Measurements from ENCODE around the gene SPG21.

Gene SPG21

GRCh38 chr15:64997066-64997465 lies 7.4 kb upstream of the SPG21 start:
- Histone ChIP-seq H3K9ac (ENCODE audit: low read length in 5 of 5) (no peak overlapping the region), H3K4me3 (ENCODE audit: low read depth in 1 of 5, low read length in 5 of 5) (no peak overlapping the region), H3K27me3 (ENCODE audit: control insufficient read depth in 5 of 5, insufficient read depth in 4 of 5, low read length in 5 of 5) (no peaks in the 10 kb centered on the region), H3K4me1 (ENCODE audit: control insufficient read depth in 5 of 5, insufficient read depth in 5 of 5, low read length in 5 of 5) (no peaks in the 10 kb centered on the region), H3K27ac (ENCODE audit: low read depth, low read length) (no peak overlapping the region), H3K36me3 (ENCODE audit: control insufficient read depth in 5 of 5, insufficient read depth in 5 of 5, low read length in 5 of 5) (peaks cover 0 to 3% (median 0%) of the 10 kb centered on the region in 5 donors), H3K9me3 (ENCODE audit: control insufficient read depth in 5 of 5, low read length in 5 of 5) (no peaks in the 10 kb centered on the region)

DNA sequence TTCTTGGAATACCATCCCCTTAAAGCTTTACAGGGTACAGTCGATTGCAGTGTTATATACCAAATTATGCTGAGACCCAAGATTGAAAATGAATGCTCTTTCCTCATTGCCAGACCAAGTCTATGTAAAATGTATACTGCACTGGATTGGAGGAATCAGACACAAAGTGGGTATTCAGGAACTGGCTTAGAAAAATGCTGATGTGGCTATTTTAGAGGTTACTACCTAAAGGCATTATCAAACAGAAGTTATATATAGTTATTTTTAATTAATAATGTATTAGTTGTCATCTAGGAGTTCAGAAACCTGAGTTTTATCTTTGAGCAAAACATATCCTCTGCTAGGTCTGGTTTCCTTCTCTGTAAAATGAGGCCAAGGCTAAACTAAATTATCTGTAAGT lies 3.6 kb upstream of the SPG21 start:
- no peaks in the 10 kb centered on the region for H3K27me3 ChIP-seq (ENCODE audit: control insufficient read depth in 5 of 5, insufficient read depth in 4 of 5, low read length in 5 of 5)

DNA sequence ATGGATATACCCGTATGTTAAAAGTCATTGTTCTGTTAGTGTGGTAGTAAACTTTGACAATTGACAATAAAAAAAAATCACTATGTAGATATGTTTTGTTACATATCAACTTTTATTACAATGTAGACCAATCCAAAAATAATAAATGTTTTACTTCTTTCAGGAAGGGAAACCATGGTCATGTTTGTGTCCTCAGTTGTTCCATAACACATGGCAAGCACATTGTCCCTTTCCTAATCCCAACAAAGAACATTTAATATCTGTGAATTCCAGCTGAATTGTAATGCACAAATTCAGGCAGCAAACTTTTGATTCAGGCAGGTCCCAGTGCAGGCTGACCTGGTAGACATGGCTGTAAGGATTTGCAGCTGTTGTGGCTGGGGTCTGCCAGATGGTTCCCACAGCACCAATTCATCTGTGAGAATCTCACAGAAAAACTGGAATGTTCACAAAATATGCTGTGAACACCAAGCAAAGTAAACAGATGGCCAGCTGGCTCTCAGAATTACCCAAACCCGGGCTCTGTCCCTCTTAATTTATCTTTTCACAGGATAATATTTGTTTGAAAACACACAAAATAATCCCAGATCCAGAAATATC lies 1.9 kb upstream of the SPG21 start:
- H3K4me3 ChIP-seq (ENCODE audit: low read depth in 1 of 5, low read length in 5 of 5): no peak overlapping the region
- no peaks in the 10 kb centered on the region for H3K27me3 ChIP-seq (ENCODE audit: control insufficient read depth in 5 of 5, insufficient read depth in 4 of 5, low read length in 5 of 5)
- no peak overlapping the region for H3K9ac ChIP-seq (ENCODE audit: low read length in 5 of 5)
- H3K27ac ChIP-seq (ENCODE audit: low read depth, low read length): no peak overlapping the region
- H3K9me3 ChIP-seq (ENCODE audit: control insufficient read depth in 5 of 5, low read length in 5 of 5): no peaks in the 10 kb centered on the region
- peaks cover 1 to 30% (median 21%) of the 10 kb centered on the region in 5 donors for H3K4me1 ChIP-seq (ENCODE audit: control insufficient read depth in 5 of 5, insufficient read depth in 5 of 5, low read length in 5 of 5)
- no peaks in the 10 kb centered on the region for H3K36me3 ChIP-seq (ENCODE audit: control insufficient read depth in 5 of 5, insufficient read depth in 5 of 5, low read length in 5 of 5)

More for the DNA sequence above, 3.6 kb upstream of the SPG21 start:
- Histone ChIP-seq H3K9ac (ENCODE audit: low read length in 5 of 5) (no peak overlapping the region), H3K36me3 (ENCODE audit: control insufficient read depth in 5 of 5, insufficient read depth in 5 of 5, low read length in 5 of 5) (no peaks in the 10 kb centered on the region), H3K4me1 (ENCODE audit: control insufficient read depth in 5 of 5, insufficient read depth in 5 of 5, low read length in 5 of 5) (peaks cover 1 to 19% (median 15%) of the 10 kb centered on the region in 5 donors), H3K4me3 (ENCODE audit: low read depth in 1 of 5, low read length in 5 of 5) (no peak overlapping the region), H3K27ac (ENCODE audit: low read depth, low read length) (no peak overlapping the region), H3K9me3 (ENCODE audit: control insufficient read depth in 5 of 5, low read length in 5 of 5) (no peaks in the 10 kb centered on the region)

DNA sequence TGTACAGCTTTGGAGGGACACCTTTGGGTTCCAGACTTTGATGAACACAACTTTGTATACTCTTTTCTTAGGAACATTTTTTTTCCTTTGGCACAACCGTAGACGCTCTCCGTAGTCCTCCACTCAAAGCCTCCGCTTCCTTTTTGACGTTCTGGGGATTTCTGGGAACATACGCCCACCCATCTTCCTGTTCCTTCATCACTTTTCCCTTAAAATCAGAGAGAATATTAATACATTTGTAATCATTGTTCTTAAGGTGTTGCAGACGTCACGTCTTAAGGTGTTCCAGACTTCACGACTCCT lies 405 bp upstream of the SPG21 start:
- Histone ChIP-seq H3K9me3 (ENCODE audit: control insufficient read depth in 5 of 5, low read length in 5 of 5) (no peaks in the 10 kb centered on the region), H3K27ac (ENCODE audit: low read depth, low read length) (peak overlapping the region; percentile 63)

GRCh38 chr15:64987136-64987535 lies 2.6 kb downstream of the SPG21 start:
- Histone ChIP-seq H3K27me3 (ENCODE audit: control insufficient read depth in 5 of 5, insufficient read depth in 4 of 5, low read length in 5 of 5) (no peaks in the 10 kb centered on the region), H3K4me1 (ENCODE audit: control insufficient read depth in 5 of 5, insufficient read depth in 5 of 5, low read length in 5 of 5) (peaks cover 1 to 40% (median 34%) of the 10 kb centered on the region in 5 donors), H3K27ac (ENCODE audit: low read depth, low read length) (no peak overlapping the region), H3K36me3 (ENCODE audit: control insufficient read depth in 5 of 5, insufficient read depth in 5 of 5, low read length in 5 of 5) (peaks cover 0 to 5% (median 3%) of the 10 kb centered on the region in 5 donors), H3K4me3 (ENCODE audit: low read depth in 1 of 5, low read length in 5 of 5) (no peak overlapping the region), H3K9me3 (ENCODE audit: control insufficient read depth in 5 of 5, low read length in 5 of 5) (no peaks in the 10 kb centered on the region), H3K9ac (ENCODE audit: low read length in 5 of 5) (no peak overlapping the region)

More for the DNA sequence above, 405 bp upstream of the SPG21 start:
- peak overlapping the region; percentile 80 to 99 (median 97) for H3K4me3 ChIP-seq (ENCODE audit: low read depth in 1 of 5, low read length in 5 of 5)
- peak overlapping the region in 4 of 5 donors; percentile 76 to 90 (median 84) for H3K9ac ChIP-seq (ENCODE audit: low read length in 5 of 5)
- no peaks in the 10 kb centered on the region for H3K36me3 ChIP-seq (ENCODE audit: control insufficient read depth in 5 of 5, insufficient read depth in 5 of 5, low read length in 5 of 5)
- no peaks in the 10 kb centered on the region for H3K27me3 ChIP-seq (ENCODE audit: control insufficient read depth in 5 of 5, insufficient read depth in 4 of 5, low read length in 5 of 5)
- H3K4me1 ChIP-seq (ENCODE audit: control insufficient read depth in 5 of 5, insufficient read depth in 5 of 5, low read length in 5 of 5): peaks cover 1 to 39% (median 30%) of the 10 kb centered on the region in 5 donors

GRCh38 chr15:64985366-64986033 lies 4.2 kb downstream of the SPG21 start:
- H3K9me3 ChIP-seq (ENCODE audit: control insufficient read depth in 5 of 5, low read length in 5 of 5): no peaks in the 10 kb centered on the region
- H3K4me1 ChIP-seq (ENCODE audit: control insufficient read depth in 5 of 5, insufficient read depth in 5 of 5, low read length in 5 of 5): peaks cover 0 to 39% (median 33%) of the 10 kb centered on the region in 5 donors
- peak overlapping the region; percentile 70 for H3K27ac ChIP-seq (ENCODE audit: low read depth, low read length)
- peak overlapping the region in 2 of 5 donors; percentile 1 to 22 for H3K9ac ChIP-seq (ENCODE audit: low read length in 5 of 5)
- peaks cover 3 to 8% (median 4%) of the 10 kb centered on the region in 5 donors for H3K36me3 ChIP-seq (ENCODE audit: control insufficient read depth in 5 of 5, insufficient read depth in 5 of 5, low read length in 5 of 5)
- peak overlapping the region in 2 of 5 donors; percentile 17 to 28 for H3K4me3 ChIP-seq (ENCODE audit: low read depth in 1 of 5, low read length in 5 of 5)
- no peaks in the 10 kb centered on the region for H3K27me3 ChIP-seq (ENCODE audit: control insufficient read depth in 5 of 5, insufficient read depth in 4 of 5, low read length in 5 of 5)

DNA sequence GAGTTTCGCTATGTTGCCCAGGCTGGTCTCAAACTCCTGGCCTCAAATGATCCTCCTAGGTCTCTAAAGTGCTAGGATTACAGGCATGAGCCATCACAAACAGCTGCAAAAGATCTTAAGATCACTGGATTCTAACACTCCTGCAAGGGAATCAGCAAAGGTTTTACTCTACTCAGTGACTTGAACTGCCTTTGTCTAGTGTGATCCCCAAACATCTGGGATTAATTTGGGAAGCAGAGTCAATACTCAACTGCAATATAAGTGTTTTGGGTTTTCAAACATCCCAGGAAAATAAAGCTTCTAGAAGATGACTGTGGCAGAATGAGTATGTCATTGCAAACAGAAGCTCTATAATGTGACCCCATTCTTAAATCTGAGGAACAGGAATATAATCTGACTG lies 7.2 kb downstream of the SPG21 start:
- no peak overlapping the region for H3K9ac ChIP-seq (ENCODE audit: low read length in 5 of 5)

DNA sequence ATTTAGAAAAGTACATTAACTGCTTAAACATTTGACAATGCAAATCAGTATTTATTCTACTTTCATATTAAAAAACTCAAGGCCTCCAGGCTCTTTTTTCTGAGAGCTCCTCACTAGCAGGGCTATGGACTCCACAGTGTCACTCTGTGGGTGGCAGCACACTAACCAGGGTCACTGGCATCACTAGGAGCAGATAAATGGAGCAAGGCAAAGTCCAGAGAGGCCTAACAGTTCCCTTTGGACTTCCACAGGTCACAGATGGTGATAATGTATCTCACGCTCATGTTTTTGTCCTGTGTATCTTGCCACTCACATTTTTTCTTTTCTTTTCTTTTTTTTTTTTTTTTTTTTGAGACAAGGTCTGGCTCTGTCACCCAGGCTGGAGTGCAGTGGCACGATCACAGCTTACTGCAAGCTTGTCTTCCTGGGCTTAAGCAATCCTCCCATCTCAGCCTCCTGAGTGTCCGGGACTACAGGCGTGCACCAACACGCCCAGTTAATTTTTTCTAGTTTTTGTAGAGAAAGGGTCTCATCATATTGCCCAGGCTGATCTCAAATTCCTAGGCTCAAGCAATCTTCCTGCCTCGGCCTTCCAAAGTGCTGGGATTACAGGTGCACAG lies 7.8 kb downstream of the SPG21 start:
- Histone ChIP-seq H3K9me3 (ENCODE audit: control insufficient read depth in 5 of 5, low read length in 5 of 5) (no peaks in the 10 kb centered on the region), H3K4me3 (ENCODE audit: low read depth in 1 of 5, low read length in 5 of 5) (no peak overlapping the region), H3K27ac (ENCODE audit: low read depth, low read length) (no peak overlapping the region), H3K36me3 (ENCODE audit: control insufficient read depth in 5 of 5, insufficient read depth in 5 of 5, low read length in 5 of 5) (peaks cover 18 to 39% (median 31%) of the 10 kb centered on the region in 5 donors), H3K27me3 (ENCODE audit: control insufficient read depth in 5 of 5, insufficient read depth in 4 of 5, low read length in 5 of 5) (no peaks in the 10 kb centered on the region), H3K4me1 (ENCODE audit: control insufficient read depth in 5 of 5, insufficient read depth in 5 of 5, low read length in 5 of 5) (peaks cover 0 to 19% (median 13%) of the 10 kb centered on the region in 5 donors), H3K9ac (ENCODE audit: low read length in 5 of 5) (peak overlapping the region in 2 of 5 donors; percentile 35)

More for the DNA sequence above, 7.2 kb downstream of the SPG21 start:
- no peak overlapping the region for H3K27ac ChIP-seq (ENCODE audit: low read depth, low read length)
- H3K27me3 ChIP-seq (ENCODE audit: control insufficient read depth in 5 of 5, insufficient read depth in 4 of 5, low read length in 5 of 5): no peaks in the 10 kb centered on the region
- no peaks in the 10 kb centered on the region for H3K9me3 ChIP-seq (ENCODE audit: control insufficient read depth in 5 of 5, low read length in 5 of 5)
- no peak overlapping the region for H3K4me3 ChIP-seq (ENCODE audit: low read depth in 1 of 5, low read length in 5 of 5)
- peaks cover 18 to 34% (median 25%) of the 10 kb centered on the region in 5 donors for H3K36me3 ChIP-seq (ENCODE audit: control insufficient read depth in 5 of 5, insufficient read depth in 5 of 5, low read length in 5 of 5)
- H3K4me1 ChIP-seq (ENCODE audit: control insufficient read depth in 5 of 5, insufficient read depth in 5 of 5, low read length in 5 of 5): peaks cover 0 to 24% (median 18%) of the 10 kb centered on the region in 5 donors

GRCh38 chr15:64979252-64979710 lies 10.4 kb downstream of the SPG21 start:
- H3K4me3 ChIP-seq (ENCODE audit: low read depth in 1 of 5, low read length in 5 of 5): no peak overlapping the region
- H3K36me3 ChIP-seq (ENCODE audit: control insufficient read depth in 5 of 5, insufficient read depth in 5 of 5, low read length in 5 of 5): peaks cover 26 to 56% (median 44%) of the 10 kb centered on the region in 5 donors

GRCh38 chr15:64975390-64975789 lies 14.3 kb downstream of the SPG21 start:
- H3K9ac ChIP-seq (ENCODE audit: low read length in 5 of 5): no peak overlapping the region
- no peak overlapping the region for H3K27ac ChIP-seq (ENCODE audit: low read depth, low read length)
- H3K27me3 ChIP-seq (ENCODE audit: control insufficient read depth in 5 of 5, insufficient read depth in 4 of 5, low read length in 5 of 5): no peaks in the 10 kb centered on the region
- peaks cover 31 to 79% (median 58%) of the 10 kb centered on the region in 5 donors for H3K36me3 ChIP-seq (ENCODE audit: control insufficient read depth in 5 of 5, insufficient read depth in 5 of 5, low read length in 5 of 5)
- no peaks in the 10 kb centered on the region for H3K4me1 ChIP-seq (ENCODE audit: control insufficient read depth in 5 of 5, insufficient read depth in 5 of 5, low read length in 5 of 5)
- no peak overlapping the region for H3K4me3 ChIP-seq (ENCODE audit: low read depth in 1 of 5, low read length in 5 of 5)
- H3K9me3 ChIP-seq (ENCODE audit: control insufficient read depth in 5 of 5, low read length in 5 of 5): no peaks in the 10 kb centered on the region

More at GRCh38 chr15:64979252-64979710, 10.4 kb downstream of the SPG21 start:
- H3K9me3 ChIP-seq (ENCODE audit: control insufficient read depth in 5 of 5, low read length in 5 of 5): no peaks in the 10 kb centered on the region
- peaks cover 0 to 5% (median 0%) of the 10 kb centered on the region in 5 donors for H3K4me1 ChIP-seq (ENCODE audit: control insufficient read depth in 5 of 5, insufficient read depth in 5 of 5, low read length in 5 of 5)
- H3K9ac ChIP-seq (ENCODE audit: low read length in 5 of 5): no peak overlapping the region
- H3K27ac ChIP-seq (ENCODE audit: low read depth, low read length): no peak overlapping the region
- no peaks in the 10 kb centered on the region for H3K27me3 ChIP-seq (ENCODE audit: control insufficient read depth in 5 of 5, insufficient read depth in 4 of 5, low read length in 5 of 5)

Data from subcutaneous abdominal adipose tissue (tissue), 5 donors.